GM12875 (cell line): ENCODE data around the gene CCR5.
"Not testable (repeated sequence)": the region's sequence is repeated elsewhere in the genome, so short reads cannot be mapped to it uniquely, and the experiment has no call there.

Experiments
- H3K4me3 ChIP-seq: one replicate; pipeline ENCODE4 v1.5.1; 2011; ENCODE audit warnings: low read depth, low read length, control low read depth
- TF ChIP-seq, protein P1 (sequence below): IDR thresholded peaks from 2 replicates; pipeline ENCODE4 v1.5.1; 2011; ENCODE audit warnings: low read depth, mild to moderate bottlenecking, control low read depth, inconsistent platforms, low read length, moderate library complexity, borderline replicate concordance; ENCODE audit not compliant: insufficient read depth

CCR5 gene

DNA sequence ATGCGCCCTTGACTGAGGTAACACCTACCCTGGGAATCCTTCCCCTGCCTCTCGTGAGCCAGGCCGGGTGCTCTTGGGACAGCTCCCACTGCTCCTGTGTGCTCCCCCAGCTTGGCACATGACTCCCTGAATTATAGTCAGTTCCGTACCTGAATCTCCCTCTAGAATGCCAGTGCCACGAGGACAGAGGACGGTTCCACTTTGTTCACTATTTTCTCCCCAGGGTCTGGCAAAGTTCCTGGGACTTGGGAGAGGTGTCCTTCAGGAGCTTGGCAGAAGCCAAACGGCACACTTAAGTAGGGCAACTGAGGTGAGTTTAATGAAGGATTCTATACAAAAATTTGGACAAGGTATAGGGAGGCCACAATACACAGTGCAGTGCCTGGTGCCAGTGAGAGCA is 26.4 kb downstream of the CCR5 start:
- TF ChIP-seq, protein P1, sequence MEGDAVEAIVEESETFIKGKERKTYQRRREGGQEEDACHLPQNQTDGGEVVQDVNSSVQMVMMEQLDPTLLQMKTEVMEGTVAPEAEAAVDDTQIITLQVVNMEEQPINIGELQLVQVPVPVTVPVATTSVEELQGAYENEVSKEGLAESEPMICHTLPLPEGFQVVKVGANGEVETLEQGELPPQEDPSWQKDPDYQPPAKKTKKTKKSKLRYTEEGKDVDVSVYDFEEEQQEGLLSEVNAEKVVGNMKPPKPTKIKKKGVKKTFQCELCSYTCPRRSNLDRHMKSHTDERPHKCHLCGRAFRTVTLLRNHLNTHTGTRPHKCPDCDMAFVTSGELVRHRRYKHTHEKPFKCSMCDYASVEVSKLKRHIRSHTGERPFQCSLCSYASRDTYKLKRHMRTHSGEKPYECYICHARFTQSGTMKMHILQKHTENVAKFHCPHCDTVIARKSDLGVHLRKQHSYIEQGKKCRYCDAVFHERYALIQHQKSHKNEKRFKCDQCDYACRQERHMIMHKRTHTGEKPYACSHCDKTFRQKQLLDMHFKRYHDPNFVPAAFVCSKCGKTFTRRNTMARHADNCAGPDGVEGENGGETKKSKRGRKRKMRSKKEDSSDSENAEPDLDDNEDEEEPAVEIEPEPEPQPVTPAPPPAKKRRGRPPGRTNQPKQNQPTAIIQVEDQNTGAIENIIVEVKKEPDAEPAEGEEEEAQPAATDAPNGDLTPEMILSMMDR: no peak
- no peak overlapping the region for H3K4me3 ChIP-seq

DNA sequence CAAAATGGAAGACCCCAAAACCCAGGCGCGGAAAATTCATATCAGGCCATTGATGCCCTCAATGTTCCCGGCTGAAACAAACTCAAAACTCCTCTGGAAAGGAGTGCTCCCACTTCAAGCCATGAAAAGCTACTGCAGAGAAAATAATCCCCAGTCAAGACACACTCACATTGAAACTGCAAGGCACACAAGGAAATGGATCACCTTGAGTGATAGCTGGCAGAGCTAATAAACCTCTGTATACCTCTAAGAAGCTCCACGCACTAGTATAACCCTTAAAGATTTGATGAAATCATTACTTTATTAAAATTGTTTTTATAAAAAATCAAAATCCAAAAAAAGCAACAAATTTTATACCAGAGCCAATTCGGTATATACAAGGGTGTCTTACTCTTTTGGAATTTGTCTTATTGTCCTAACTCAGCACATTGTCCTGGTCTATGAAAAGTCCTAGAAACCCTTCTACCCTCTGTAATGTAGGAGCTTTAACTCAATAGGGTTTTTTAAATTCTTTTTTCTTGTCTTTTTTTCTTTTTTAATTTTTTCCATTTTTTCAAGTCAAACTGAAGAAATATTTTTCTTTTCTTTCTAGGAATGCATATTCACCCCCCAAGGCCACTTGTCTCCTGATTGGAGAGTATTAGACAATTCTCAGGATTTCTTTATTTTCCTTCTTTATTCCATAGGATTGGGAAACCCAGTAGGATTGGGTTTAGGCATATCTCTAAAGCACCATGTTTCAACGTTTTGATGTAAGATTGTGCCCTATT is 27.6 kb downstream of the CCR5 start:
- TF ChIP-seq, protein P1: no peak
- no peak overlapping the region for H3K4me3 ChIP-seq

DNA sequence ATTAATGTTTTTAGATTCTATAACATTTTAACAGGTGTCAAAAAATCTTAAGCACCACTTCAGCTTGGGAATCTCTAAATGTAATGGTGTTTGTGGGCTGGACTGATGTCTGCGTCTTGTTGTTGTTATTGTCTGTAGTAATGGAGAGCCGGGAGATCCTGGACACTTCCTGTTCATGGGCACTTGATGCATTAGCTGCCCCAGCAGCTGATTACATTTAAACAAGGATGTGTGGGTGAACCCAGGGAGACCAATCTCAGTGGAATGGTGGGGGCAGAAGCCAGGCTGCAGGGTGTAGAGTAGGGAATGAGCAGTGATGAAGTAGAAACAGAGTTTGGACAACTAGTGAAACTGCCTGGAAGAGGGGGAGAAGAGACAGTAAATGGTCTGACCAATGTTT is 28.4 kb downstream of the CCR5 start:
- no peak overlapping the region for H3K4me3 ChIP-seq
- TF ChIP-seq, protein P1: no peak

DNA sequence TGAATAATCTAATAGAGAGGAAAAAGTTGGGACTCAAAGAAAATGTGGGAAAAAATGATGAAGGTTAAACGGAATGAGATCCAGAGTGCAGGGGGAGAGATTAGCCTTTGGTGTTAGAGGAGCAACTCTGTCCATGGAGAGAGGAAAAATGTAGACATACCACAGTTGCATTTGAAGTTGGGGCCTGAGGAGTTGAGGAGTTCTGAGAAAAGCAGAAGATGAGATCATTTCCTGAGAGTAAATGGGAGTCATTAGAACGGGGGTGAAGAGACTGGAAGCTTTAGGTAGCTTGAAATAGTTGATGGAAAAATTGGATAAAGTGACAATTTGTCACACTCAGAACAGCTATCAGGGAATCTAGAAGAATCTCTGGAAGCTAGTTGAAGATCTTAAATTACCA is 28.8 kb downstream of the CCR5 start:
- H3K4me3 ChIP-seq: no peak overlapping the region
- TF ChIP-seq, protein P1: no peak

DNA sequence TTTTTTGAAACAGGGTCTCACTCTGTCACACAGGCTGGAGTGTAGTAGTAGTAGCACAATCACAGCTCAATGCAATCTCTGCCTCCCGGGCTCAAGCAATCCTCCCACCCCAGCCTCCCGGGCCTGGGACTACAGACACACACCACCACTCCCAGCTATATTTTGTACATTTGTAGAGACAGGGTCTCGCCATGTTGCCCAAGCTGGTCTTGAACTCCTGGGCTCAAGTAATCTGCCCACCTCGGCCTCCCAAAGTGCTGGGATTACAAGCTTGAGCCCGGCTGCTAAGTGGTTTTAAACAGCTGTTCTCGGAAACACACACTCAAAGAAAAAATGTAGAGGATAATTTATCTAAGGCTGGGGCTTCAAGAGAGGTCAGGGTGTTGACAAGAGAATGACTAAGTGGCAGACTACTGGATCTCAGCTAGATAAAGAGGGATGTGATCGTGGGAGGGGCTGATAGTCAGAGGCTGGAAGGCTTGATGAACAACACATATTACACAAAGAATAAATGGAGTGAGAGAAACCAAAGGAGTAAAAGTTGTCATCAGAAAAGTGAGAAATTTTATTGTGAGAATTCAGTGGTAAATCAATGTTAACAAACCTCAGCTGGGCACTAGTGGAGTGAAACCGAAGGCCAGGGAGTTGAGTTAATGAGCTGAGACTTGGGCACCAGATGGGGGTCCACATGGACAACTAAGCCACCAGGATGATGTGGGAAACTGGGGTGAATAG is 29.4 kb downstream of the CCR5 start:
- no peak overlapping the region for H3K4me3 ChIP-seq
- TF ChIP-seq, protein P1: no peak

DNA sequence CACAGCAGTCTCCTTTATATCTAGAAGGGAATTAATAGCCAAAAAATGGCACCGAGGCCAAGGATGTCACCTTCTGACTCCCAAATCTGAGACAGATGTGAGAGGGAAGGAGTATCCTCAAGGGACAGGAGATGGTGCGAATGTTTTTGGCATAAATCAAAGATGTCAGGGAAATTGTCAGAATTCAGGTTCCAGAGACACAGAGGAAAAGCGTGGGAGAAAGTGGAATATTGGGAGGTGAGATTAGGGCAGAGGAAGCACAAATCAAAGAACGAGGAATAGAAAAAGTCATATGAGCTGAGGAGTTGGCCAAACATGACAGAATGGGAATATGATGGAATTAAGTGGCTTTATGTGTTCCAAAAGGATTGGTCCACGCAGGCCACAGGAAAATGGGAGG is 30.1 kb downstream of the CCR5 start:
- H3K4me3 ChIP-seq: no peak overlapping the region
- TF ChIP-seq, protein P1: no peak

DNA sequence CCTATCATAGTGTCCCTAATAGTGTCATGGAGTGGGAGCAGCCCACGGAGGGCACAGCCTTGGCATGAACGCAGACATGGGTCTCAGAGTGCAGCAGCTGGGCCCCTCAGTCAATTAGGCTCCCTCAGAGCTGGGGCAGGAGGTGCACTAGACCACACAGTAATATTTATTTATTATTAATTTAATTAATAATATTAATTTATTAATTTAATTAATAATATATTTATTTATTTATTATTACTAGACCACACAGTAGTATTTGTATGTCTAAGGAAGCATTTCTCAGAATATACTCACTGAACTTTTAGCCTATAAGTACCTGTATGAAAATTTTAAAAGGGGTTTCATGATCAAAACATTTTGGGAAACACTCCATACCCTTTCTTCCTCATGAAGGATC is 30.8 kb downstream of the CCR5 start:
- H3K4me3 ChIP-seq: no peak overlapping the region
- TF ChIP-seq, protein P1: no peak

DNA sequence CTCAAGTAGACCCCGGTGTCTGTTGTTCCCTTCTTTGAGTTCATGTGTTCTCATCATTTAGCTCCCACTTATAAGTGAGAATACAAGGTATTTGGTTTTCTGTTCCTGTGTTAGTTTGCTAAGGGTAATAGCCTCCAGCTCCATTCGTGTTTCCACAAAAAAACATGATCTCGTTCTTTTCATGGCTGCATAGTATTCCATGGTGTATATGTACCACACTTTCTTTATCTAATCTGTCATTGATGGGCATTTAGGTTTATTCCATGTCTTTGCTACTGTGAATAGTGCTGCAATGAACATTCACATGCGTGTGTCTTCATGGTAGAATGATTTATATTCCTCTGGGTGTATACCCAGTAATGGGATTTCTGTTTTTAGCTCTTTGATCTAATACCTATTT is 32.2 kb downstream of the CCR5 start:
- not testable (repeated sequence) for H3K4me3 ChIP-seq
